ENCODE results near the gene DAAM1.

Gene DAAM1

GRCh38 chr14:59314953-59315599 is 126.6 kb downstream of the DAAM1 start:
- DNase-seq (ENCODE audit: low spot score), result no peak

- DNase-seq (ENCODE audit: low spot score), result no peak
These were observed 127.8 kb downstream of the DAAM1 start for GRCh38 chr14:59316151-59316830.

- DNase-seq (ENCODE audit: low spot score), result no peak
These were observed 128.9 kb downstream of the DAAM1 start for GRCh38 chr14:59317346-59317745.

- DNase-seq (ENCODE audit: low spot score), result no peak
These were observed 129.5 kb downstream of the DAAM1 start for GRCh38 chr14:59317798-59318505.

- no peak for DNase-seq (ENCODE audit: low spot score)
These were observed 130.4 kb downstream of the DAAM1 start for GRCh38 chr14:59318908-59319307.

- DNase-seq (ENCODE audit: low spot score), result peak; percentile 56
These were observed 131.9 kb downstream of the DAAM1 start for GRCh38 chr14:59320361-59320760.

- DNase-seq (ENCODE audit: low spot score), result peak; percentile 44
These were observed 132.5 kb downstream of the DAAM1 start for GRCh38 chr14:59320763-59321625.

GRCh38 chr14:59321626-59321949 is 133.1 kb downstream of the DAAM1 start:
- no peak for DNase-seq (ENCODE audit: low spot score)

GRCh38 chr14:59325906-59326305 is 137.4 kb downstream of the DAAM1 start:
- DNase-seq (ENCODE audit: low spot score), result no peak

GRCh38 chr14:59328454-59328853 is 140.0 kb downstream of the DAAM1 start:
- DNase-seq (ENCODE audit: low spot score), result no peak

- no peak for DNase-seq (ENCODE audit: low spot score)
These were observed 142.0 kb downstream of the DAAM1 start for GRCh38 chr14:59330455-59330854.

GRCh38 chr14:59331217-59331616 is 142.8 kb downstream of the DAAM1 start:
- DNase-seq (ENCODE audit: low spot score), result no peak

- no peak for DNase-seq (ENCODE audit: low spot score)
These were observed 144.3 kb downstream of the DAAM1 start for GRCh38 chr14:59332727-59333126.

- DNase-seq (ENCODE audit: low spot score), result no peak
These were observed 144.8 kb downstream of the DAAM1 start for GRCh38 chr14:59333235-59333634.

- peak; percentile 47 for DNase-seq (ENCODE audit: low spot score)
These were observed 145.2 kb downstream of the DAAM1 start for GRCh38 chr14:59333668-59334067.

- DNase-seq (ENCODE audit: low spot score), result no peak
These were observed 145.8 kb downstream of the DAAM1 start for GRCh38 chr14:59334253-59334652.

- no peak for DNase-seq (ENCODE audit: low spot score)
These were observed 147.6 kb downstream of the DAAM1 start for GRCh38 chr14:59336098-59336497.

GRCh38 chr14:59336706-59337105 is 148.2 kb downstream of the DAAM1 start:
- no peak for DNase-seq (ENCODE audit: low spot score)

- DNase-seq (ENCODE audit: low spot score), result no peak
These were observed 148.7 kb downstream of the DAAM1 start for GRCh38 chr14:59337141-59337611.

GRCh38 chr14:59338761-59339160 is 150.3 kb downstream of the DAAM1 start:
- DNase-seq (ENCODE audit: low spot score), result no peak

GRCh38 chr14:59339524-59340330 is 151.3 kb downstream of the DAAM1 start:
- DNase-seq (ENCODE audit: low spot score), result no peak

Data from pons (tissue), 1 donor.